Stimulated activated CD8-positive, alpha-beta memory T cell treated with anti-CD3 and anti-CD28 coated beads, Interleukin-4, amount 100 ng/mL, for 1 hour (primary cell): Measurements from ENCODE around the gene PTPRM.

Source experiments
- DNase-seq, 2 donors: peaks; one replicate each; pipeline ENCODE4 v3.0.0-alpha.2; 2020; ENCODE audit warnings: low read depth in 2 of 2, low spot score in 1 of 2

The PTPRM gene

GRCh38 chr18:7754258-7754657 is 187.1 kb downstream of the PTPRM start:
- no peak for DNase-seq

GRCh38 chr18:7754725-7755181 is 187.6 kb downstream of the PTPRM start:
- no peak for DNase-seq

DNA sequence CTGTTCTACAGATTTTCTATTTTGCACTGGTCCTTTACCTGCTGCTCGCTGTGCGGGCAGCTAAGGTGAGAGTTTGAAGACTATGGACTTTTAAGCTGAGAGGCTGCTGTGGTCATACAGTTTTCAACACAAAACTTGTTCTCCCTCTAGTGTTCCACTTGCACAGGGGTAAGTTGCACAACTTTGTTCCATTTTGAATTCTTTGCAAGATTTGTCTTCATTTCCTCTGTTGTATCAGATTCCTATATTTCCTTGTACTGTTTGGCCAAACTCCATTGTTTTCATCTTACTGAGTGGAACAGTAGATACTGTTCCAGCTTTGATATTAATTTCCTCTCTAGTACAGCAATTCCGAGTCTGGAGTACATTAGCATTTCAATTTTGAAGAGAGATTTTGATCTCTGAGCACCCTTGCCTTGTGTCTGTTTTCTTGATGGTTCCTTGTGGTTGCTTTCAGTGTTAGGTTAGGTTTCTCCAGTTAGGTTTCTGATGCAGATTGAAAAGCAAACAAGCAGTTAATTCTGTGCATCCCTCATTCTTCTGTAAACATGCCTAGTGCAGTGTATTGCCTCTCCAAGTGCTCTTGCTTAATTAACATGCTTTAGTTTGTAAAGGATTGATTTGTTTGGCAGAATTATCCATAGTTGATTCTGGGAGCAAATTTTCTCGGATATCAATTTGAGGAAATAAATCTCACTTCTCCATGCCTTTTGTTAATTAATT is 188.8 kb downstream of the PTPRM start:
- no peak for DNase-seq

- DNase-seq = no peak
These were observed 190.1 kb downstream of the PTPRM start for GRCh38 chr18:7757175-7757574.

- DNase-seq = no peak
These were observed 191.6 kb downstream of the PTPRM start for GRCh38 chr18:7758764-7759163.

GRCh38 chr18:7760967-7761948 is 194.1 kb downstream of the PTPRM start:
- DNase-seq = no peak

- no peak for DNase-seq
These were observed 197.3 kb downstream of the PTPRM start for GRCh38 chr18:7764405-7764804.

- no peak for DNase-seq
These were observed 199.2 kb downstream of the PTPRM start for GRCh38 chr18:7766346-7766745.

- DNase-seq = no peak
These were observed 199.7 kb downstream of the PTPRM start for GRCh38 chr18:7766817-7767216.

- no peak for DNase-seq
These were observed 203.8 kb downstream of the PTPRM start for GRCh38 chr18:7770908-7771307.

DNA sequence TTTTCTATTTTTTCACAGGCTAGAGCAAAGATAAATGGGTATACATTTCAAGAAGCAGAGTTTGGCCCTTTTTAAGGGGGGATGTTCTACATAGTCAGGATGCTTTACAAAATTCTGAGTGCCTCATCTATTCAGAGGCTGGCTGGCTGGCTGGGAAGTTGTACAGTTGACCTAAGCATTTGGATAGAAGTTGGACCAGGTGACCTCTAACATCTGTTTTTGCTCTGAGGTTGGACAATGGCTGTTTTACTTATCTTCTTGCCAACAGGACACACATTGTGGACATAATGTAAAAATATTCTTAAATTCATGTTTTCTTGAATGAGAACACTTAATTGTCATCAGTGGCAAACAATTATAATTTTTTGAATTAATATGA is 205.4 kb downstream of the PTPRM start:
- no peak for DNase-seq

DNA sequence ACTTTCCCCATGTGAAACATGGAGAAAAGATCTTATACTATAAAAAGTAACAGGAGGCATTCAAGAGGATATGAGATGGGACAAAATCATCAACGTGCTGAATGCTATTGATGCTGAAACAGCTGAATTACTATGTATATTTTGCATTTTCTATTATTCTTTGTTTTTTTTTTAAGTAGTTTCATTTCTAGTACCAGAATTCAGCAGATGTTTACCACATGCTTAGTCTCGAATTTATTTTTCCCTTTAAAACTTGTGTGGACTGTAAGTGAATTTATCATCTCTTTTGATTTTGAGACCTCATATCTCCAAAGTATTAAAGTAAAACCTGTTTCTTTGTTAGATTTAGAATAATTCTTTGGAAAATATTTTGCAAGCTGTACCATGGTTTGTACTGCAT is 205.8 kb downstream of the PTPRM start:
- no peak for DNase-seq

DNA sequence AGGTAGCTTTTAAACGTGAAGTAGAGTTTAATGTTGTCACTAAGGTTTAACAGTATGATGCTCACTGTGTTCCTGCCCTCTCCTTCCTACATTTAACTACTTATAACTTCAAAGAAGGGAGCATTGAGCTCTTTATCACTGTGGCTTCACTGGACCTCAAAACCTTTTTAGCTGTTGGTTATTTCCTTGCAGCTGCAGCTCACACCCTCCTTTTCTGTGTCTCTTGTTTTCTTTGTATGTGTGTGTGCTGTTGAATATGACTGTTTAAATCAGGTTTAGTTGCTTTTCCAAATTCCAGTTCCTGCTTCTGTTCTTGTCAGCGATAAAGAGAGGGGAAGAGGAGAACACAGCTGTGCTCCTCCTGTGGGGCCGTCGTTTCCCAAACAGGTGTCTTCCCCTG is 208.0 kb downstream of the PTPRM start:
- no peak for DNase-seq

DNA sequence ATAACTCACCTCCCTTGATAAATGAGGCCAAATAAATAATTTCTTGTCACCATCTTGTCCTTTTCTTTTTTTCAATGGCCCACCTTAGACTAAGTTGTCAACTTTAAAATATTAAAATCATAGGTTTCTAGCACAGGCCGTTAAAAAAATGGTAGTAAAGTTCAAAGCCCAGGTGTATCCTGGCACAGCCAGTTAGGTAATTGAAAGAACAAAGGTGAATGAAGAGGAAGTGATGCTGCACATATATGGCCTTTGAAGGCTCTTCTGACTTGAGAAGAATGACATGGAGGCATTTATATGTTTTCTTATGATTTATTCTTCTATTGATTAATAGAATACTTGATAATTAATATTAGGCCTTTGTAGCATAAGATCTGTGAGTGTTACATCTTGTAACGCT is 208.7 kb downstream of the PTPRM start:
- DNase-seq = no peak

- no peak for DNase-seq
These were observed 211.1 kb downstream of the PTPRM start for GRCh38 chr18:7778181-7778580.

GRCh38 chr18:7779211-7779610 is 212.1 kb downstream of the PTPRM start:
- no peak for DNase-seq

DNA sequence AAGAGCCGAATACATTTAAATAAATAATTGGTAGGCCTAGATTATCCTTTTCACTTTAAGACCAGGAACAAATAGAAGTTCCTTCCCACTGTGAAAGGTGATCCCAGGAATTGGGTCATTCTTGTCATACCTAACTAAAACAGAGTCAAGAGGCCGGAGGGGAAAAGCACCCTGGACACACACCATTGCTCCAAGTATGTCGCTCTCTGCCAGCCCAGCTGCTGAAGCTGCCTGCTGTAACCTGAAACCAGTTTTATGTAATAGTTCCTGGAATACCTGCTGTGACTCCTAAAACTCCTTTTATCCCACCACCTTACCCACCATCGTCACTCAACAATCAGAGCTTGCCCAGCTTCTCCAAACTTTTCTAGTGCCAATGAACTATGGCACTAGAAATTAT is 217.1 kb downstream of the PTPRM start:
- DNase-seq = no peak

DNA sequence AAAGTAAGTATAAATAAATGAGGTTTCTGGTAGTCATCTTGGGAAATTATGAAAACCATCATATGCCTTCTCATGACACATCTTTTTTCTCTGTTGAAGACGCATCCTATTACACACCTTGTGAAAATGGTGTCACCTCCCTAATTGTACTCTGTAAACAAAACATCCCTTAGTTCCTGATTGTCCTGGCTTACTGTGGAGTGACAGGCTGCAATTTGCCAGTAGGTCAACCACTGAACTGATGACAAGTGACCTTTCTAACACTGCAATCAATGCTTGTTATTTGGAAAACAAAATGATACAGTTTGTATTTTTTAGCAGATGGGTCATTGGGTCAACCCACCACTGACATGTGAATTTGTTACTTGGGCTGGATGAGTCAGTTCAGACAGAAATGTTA is 219.5 kb downstream of the PTPRM start:
- DNase-seq = no peak

- no peak for DNase-seq
These were observed 220.2 kb downstream of the PTPRM start for GRCh38 chr18:7787339-7787738.

GRCh38 chr18:7789856-7790552 is 222.9 kb downstream of the PTPRM start:
- no peak for DNase-seq

DNA sequence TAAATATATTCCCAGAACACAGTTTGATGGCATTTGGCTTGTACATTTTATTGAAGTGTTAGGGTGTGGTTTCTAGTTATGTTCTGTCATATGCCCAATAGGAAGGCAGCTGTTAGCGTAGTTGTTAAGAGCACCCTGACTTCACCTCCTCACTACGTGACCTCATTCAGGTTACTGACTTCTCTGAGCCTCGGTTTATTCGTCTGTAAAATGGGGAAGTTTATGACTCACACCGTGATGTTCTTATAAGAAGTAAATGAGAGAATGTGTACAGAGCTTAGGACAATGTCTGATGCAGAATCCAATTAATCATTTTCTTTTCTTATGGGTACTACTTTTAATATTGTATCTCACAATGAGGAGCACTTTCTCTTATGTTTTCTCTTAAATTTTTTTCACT is 226.0 kb downstream of the PTPRM start:
- no peak for DNase-seq
